BJ (cell line): Measurements from ENCODE around the gene MAMLD1. TPM values are rescaled to one million over a fixed set of nuclear protein-coding genes. Genes with fewer than 3 reads are reported as not detected.

ENCODE experiments used
- CTCF ChIA-PET: fragments of 350-600 bp; formaldehyde crosslinking; extraction: SDS; loops from one replicate; lab custom pipeline; 2021; ENCODE audit warnings: antibody characterized with exemption, inconsistent platforms; lab: Yijun Ruan, JAX
- POLR2A ChIA-PET: fragments of 300-600 bp; sonication (Branson Sonifier 250); formaldehyde crosslinking; extraction: SDS; loops from one replicate; lab custom pipeline; 2021; ENCODE audit warnings: antibody characterized with exemption; lab: Charles Lee
- DNase-seq: peaks from one replicate; pipeline ENCODE4 v3.0.0-alpha.2; 2011; ENCODE audit warnings: low read depth
- H3K27me3 ChIP-seq: 2 replicates; pipeline ENCODE4 v1.6.0; 2011; ENCODE audit warnings: low read length; ENCODE audit not compliant: control insufficient read depth, insufficient read depth
- H3K36me3 ChIP-seq: 2 replicates; pipeline ENCODE4 v1.5.1; 2011; ENCODE audit warnings: low read length; ENCODE audit not compliant: control insufficient read depth, insufficient read depth
- H3K4me3 ChIP-seq: 2 replicates; pipeline ENCODE4 v1.5.1; 2011; ENCODE audit warnings: low read depth, mild to moderate bottlenecking, control low read depth, low read length
- CTCF ChIP-seq: IDR thresholded peaks from 2 replicates; pipeline ENCODE4 v1.5.1; 2011; ENCODE audit warnings: low read depth, mild to moderate bottlenecking, control low read depth, inconsistent platforms, low read length, moderate library complexity; ENCODE audit not compliant: insufficient read depth
- polyA plus RNA-seq: library from polyadenylated mRNA; depleted of rRNA; stranded (reverse); fragments of >200 nt; gene quantifications from 2 replicates; pipeline ENCODE4 v1.2.3, GENCODE V29; 2011

The MAMLD1 gene
- polyA plus RNA-seq, 1 experiment = 3.9 TPM

GRCh38 chrX:150529587-150529986 is 166.5 kb downstream of the MAMLD1 start:
- no peaks in the 10 kb centered on the region for H3K27me3 ChIP-seq
- no peak for DNase-seq
- H3K4me3 ChIP-seq = no peak overlapping the region
- CTCF ChIA-PET = no interaction called here
- no peaks in the 10 kb centered on the region for H3K36me3 ChIP-seq
- no peak for TF ChIP-seq CTCF
- POLR2A ChIA-PET = no interaction called here

GRCh38 chrX:150530821-150531220 is 167.7 kb downstream of the MAMLD1 start:
- ChIA-PET POLR2A (no interaction called here), CTCF (no interaction called here)
- Histone ChIP-seq H3K4me3 (no peak overlapping the region), H3K36me3 (no peaks in the 10 kb centered on the region), H3K27me3 (no peaks in the 10 kb centered on the region)
- no peak for TF ChIP-seq CTCF
- no peak for DNase-seq

- no peak for DNase-seq
- Histone ChIP-seq H3K36me3 (no peaks in the 10 kb centered on the region), H3K4me3 (no peak overlapping the region), H3K27me3 (no peaks in the 10 kb centered on the region)
- TF ChIP-seq CTCF = no peak
- ChIA-PET CTCF (no interaction called here), POLR2A (no interaction called here)
Measured at GRCh38 chrX:150531467-150531866, 168.3 kb downstream of the MAMLD1 start.

GRCh38 chrX:150533863-150534262 is 170.7 kb downstream of the MAMLD1 start:
- no peak overlapping the region for H3K4me3 ChIP-seq
- H3K27me3 ChIP-seq = no peaks in the 10 kb centered on the region
- ChIA-PET POLR2A (no interaction called here), CTCF (no interaction called here)
- H3K36me3 ChIP-seq = no peaks in the 10 kb centered on the region
- no peak for DNase-seq
- no peak for TF ChIP-seq CTCF

GRCh38 chrX:150536455-150537116 is 173.5 kb downstream of the MAMLD1 start:
- ChIA-PET POLR2A (no interaction called here), CTCF (no interaction called here)
- no peak overlapping the region for H3K4me3 ChIP-seq
- H3K36me3 ChIP-seq = no peaks in the 10 kb centered on the region
- peak; percentile 19; the same call in 1 of the 2 replicates for TF ChIP-seq CTCF
- H3K27me3 ChIP-seq = no peaks in the 10 kb centered on the region
- no peak for DNase-seq
